Neural progenitor cell (in vitro differentiated cells): ENCODE data around the gene CCDC90B. TPM values are rescaled to one million over a fixed set of nuclear protein-coding genes. Genes with fewer than 3 reads are reported as not detected.

Experiments used
- DNase-seq: peaks from one replicate; pipeline ENCODE4 v3.0.0-alpha.2; 2016; ENCODE audit warnings: low spot score
- H2AFZ ChIP-seq: fragments of 200-600 bp; sonication (generic); replicated peaks from 2 replicates; pipeline ENCODE4 v1.6.1; 2016; ENCODE audit warnings: antibody characterized with exemption
- H3F3A ChIP-seq: fragments of 200-600 bp; sonication (generic); 2 replicates; pipeline ENCODE4 v1.6.1; 2016; ENCODE audit warnings: antibody characterized with exemption, low read depth
- H3K27ac ChIP-seq: fragments of 200-600 bp; sonication (generic); 2 replicates; pipeline ENCODE4 v1.5.1; 2016; ENCODE audit warnings: mild to moderate bottlenecking
- H3K27me3 ChIP-seq: fragments of 200-600 bp; sonication (generic); 2 replicates; pipeline ENCODE4 v1.6.1; 2016; ENCODE audit warnings: mild to moderate bottlenecking, moderate library complexity
- H3K36me3 ChIP-seq: fragments of 200-600 bp; sonication (generic); 2 replicates; pipeline ENCODE4 v1.5.1; 2016
- H3K4me1 ChIP-seq: fragments of 200-600 bp; sonication (generic); 2 replicates; pipeline ENCODE4 v1.6.1; 2016; ENCODE audit warnings: mixed run types
- H3K4me2 ChIP-seq: fragments of 200-600 bp; sonication (generic); 2 replicates; pipeline ENCODE4 v1.6.1; 2016
- H3K4me3 ChIP-seq: fragments of 200-600 bp; sonication (generic); 2 replicates; pipeline ENCODE4 v1.5.1; 2016
- H3K79me2 ChIP-seq: fragments of 200-600 bp; sonication (generic); 2 replicates; pipeline ENCODE4 v1.6.1; 2016; ENCODE audit warnings: low read depth
- H3K9ac ChIP-seq: fragments of 200-600 bp; sonication (generic); 2 replicates; pipeline ENCODE4 v1.6.1; 2016
- H3K9me3 ChIP-seq: fragments of 200-600 bp; sonication (generic); 2 replicates; pipeline ENCODE4 v1.5.1; 2016; ENCODE audit warnings: low read depth
- H4K20me1 ChIP-seq: fragments of 200-600 bp; sonication (generic); 2 replicates; pipeline ENCODE4 v1.6.1; 2016; ENCODE audit warnings: low read depth
- H3K27ac Mint-ChIP-seq: 3 replicates; pipeline ENCODE4 v1.8.0; 2021; ENCODE audit warnings: mixed read lengths
- H3K27me3 Mint-ChIP-seq: 2 replicates; pipeline ENCODE4 v1.8.0; 2022; ENCODE audit warnings: low read depth, mild to moderate bottlenecking, inconsistent platforms, moderate library complexity, mixed read lengths; ENCODE audit not compliant: insufficient read depth
- H3K36me3 Mint-ChIP-seq: 3 replicates; pipeline ENCODE4 v1.8.0; 2021; ENCODE audit warnings: mixed read lengths
- H3K4me1 Mint-ChIP-seq: 3 replicates; pipeline ENCODE4 v1.8.0; 2021; ENCODE audit warnings: mixed read lengths
- H3K4me3 Mint-ChIP-seq: 3 replicates; pipeline ENCODE4 v1.8.0; 2021; ENCODE audit warnings: mild to moderate bottlenecking, moderate library complexity, mixed read lengths
- H3K9me3 Mint-ChIP-seq: 3 replicates; pipeline ENCODE4 v1.8.0; 2020; ENCODE audit warnings: mixed read lengths
- CTCF ChIP-seq: fragments of 200-600 bp; sonication (generic); IDR thresholded peaks from 2 replicates; pipeline ENCODE4 v1.5.1; 2017; ENCODE audit warnings: antibody characterized with exemption, mild to moderate bottlenecking
- EZH2 ChIP-seq: fragments of 200-600 bp; sonication (generic); IDR thresholded peaks from 2 replicates; pipeline ENCODE4 v1.6.1; 2017; ENCODE audit warnings: antibody characterized with exemption, mild to moderate bottlenecking, moderate library complexity
- EZH2phosphoT487 ChIP-seq: fragments of 200-600 bp; sonication (generic); IDR thresholded peaks from 2 replicates; pipeline ENCODE4 v1.6.1; 2017; ENCODE audit warnings: antibody characterized with exemption
- total RNA-seq: library from RNA; depleted of rRNA; stranded (reverse); fragments of >200 nt; gene quantifications from 2 replicates; pipeline ENCODE4 v1.2.3, GENCODE V29; 2015; ENCODE audit warnings: low replicate concordance

CCDC90B gene
- total RNA-seq, 1 donor from 2014 or later, result 91.5 TPM

GRCh38 chr11:83306200-83307080 lies 20.3 kb upstream of the CCDC90B start:
- H4K20me1 ChIP-seq, result no peaks in the 10 kb centered on the region
- H3K4me3 ChIP-seq, result no peak overlapping the region
- no peak overlapping the region for H3K4me3 Mint-ChIP-seq
- peak overlapping the region; percentile 26 for H2AFZ ChIP-seq
- DNase-seq, result no peak
- TF ChIP-seq CTCF (peak; percentile 28), EZH2phosphoT487 (no peak)
- peaks cover 6% of the 10 kb centered on the region for H3K9me3 Mint-ChIP-seq
- no peaks in the 10 kb centered on the region for H3K9me3 ChIP-seq
- H3K36me3 Mint-ChIP-seq, result no peaks in the 10 kb centered on the region
- no peaks in the 10 kb centered on the region for H3K79me2 ChIP-seq
- no peak overlapping the region for H3K4me2 ChIP-seq
- no peaks in the 10 kb centered on the region for H3F3A ChIP-seq
- H3K9ac ChIP-seq, result no peak overlapping the region
- no peaks in the 10 kb centered on the region for H3K4me1 ChIP-seq
- H3K27me3 Mint-ChIP-seq, result no peaks in the 10 kb centered on the region
- H3K4me1 Mint-ChIP-seq, result peaks cover 2% of the 10 kb centered on the region
- no peaks in the 10 kb centered on the region for H3K36me3 ChIP-seq
- no peak overlapping the region for H3K27ac Mint-ChIP-seq
- H3K27me3 ChIP-seq, result no peaks in the 10 kb centered on the region
- no peak overlapping the region for H3K27ac ChIP-seq

- Histone ChIP-seq H3K4me3 (no peak overlapping the region), H3K9ac (no peak overlapping the region), H3K36me3 (no peaks in the 10 kb centered on the region), H3K27ac (no peak overlapping the region), H3K4me2 (no peak overlapping the region), H2AFZ (no peak overlapping the region), H3K27me3 (no peaks in the 10 kb centered on the region), H3F3A (no peaks in the 10 kb centered on the region), H3K79me2 (no peaks in the 10 kb centered on the region), H4K20me1 (no peaks in the 10 kb centered on the region), H3K9me3 (no peaks in the 10 kb centered on the region), H3K4me1 (no peaks in the 10 kb centered on the region)
- Mint-ChIP-seq H3K9me3 (no peaks in the 10 kb centered on the region), H3K27ac (peak overlapping the region; percentile 27), H3K27me3 (no peaks in the 10 kb centered on the region), H3K4me3 (no peak overlapping the region), H3K36me3 (no peaks in the 10 kb centered on the region), H3K4me1 (no peaks in the 10 kb centered on the region)
- no peak for DNase-seq
- TF ChIP-seq CTCF (no peak), EZH2phosphoT487 (no peak), EZH2 (no peak)
Measured at GRCh38 chr11:83303316-83303715, 17.1 kb upstream of the CCDC90B start.

GRCh38 chr11:83302151-83302550 lies 16.0 kb upstream of the CCDC90B start:
- Mint-ChIP-seq H3K27ac (no peak overlapping the region), H3K9me3 (no peaks in the 10 kb centered on the region), H3K4me1 (no peaks in the 10 kb centered on the region), H3K36me3 (no peaks in the 10 kb centered on the region), H3K27me3 (peaks cover 2% of the 10 kb centered on the region), H3K4me3 (no peak overlapping the region)
- no peak overlapping the region for H2AFZ ChIP-seq
- H3K4me3 ChIP-seq, result no peak overlapping the region
- no peak for TF ChIP-seq CTCF
- TF ChIP-seq EZH2phosphoT487, result no peak
- TF ChIP-seq EZH2, result no peak
- no peak overlapping the region for H3K27ac ChIP-seq
- no peak overlapping the region for H3K4me2 ChIP-seq
- no peaks in the 10 kb centered on the region for H3F3A ChIP-seq
- no peaks in the 10 kb centered on the region for H4K20me1 ChIP-seq
- no peaks in the 10 kb centered on the region for H3K4me1 ChIP-seq
- DNase-seq, result no peak
- H3K9me3 ChIP-seq, result no peaks in the 10 kb centered on the region
- H3K79me2 ChIP-seq, result no peaks in the 10 kb centered on the region
- H3K36me3 ChIP-seq, result no peaks in the 10 kb centered on the region
- H3K9ac ChIP-seq, result no peak overlapping the region
- no peaks in the 10 kb centered on the region for H3K27me3 ChIP-seq
